ENCODE results near the gene GAS6.
A peak's percentile ranks its signal among the peaks of the same experiment; 100 is the strongest.
"Not testable (repeated sequence)": the region's sequence is repeated elsewhere in the genome, so short reads cannot be mapped to it uniquely, and the experiment has no call there.

The GAS6 gene

DNA sequence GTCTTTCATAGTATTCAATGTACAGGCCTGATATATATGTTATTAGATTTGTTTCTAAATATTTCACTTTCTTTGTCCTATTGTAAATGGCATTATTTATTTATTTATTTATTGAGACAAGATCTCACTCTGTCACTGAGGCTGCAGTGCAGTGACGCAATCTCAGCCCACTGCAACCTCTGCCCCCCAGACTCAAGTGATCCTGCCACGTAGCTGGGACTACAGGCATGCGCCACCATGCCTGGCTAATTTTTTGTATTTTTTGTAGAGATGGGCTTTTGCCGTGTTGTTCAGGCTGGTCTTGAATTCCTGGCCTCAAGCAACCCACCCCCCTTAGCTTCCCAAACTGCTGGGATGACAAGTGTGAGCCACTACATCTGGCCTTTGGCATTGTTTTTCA, 5.4 kb upstream of the GAS6 start:
- peaks cover 59% of the 10 kb centered on the region for H3K27me3 Mint-ChIP-seq (ENCODE audit: low read depth, poor library complexity)
- DNase-seq, result no peak
- H3K4me3 Mint-ChIP-seq, result no peak overlapping the region
- H3K36me3 Mint-ChIP-seq (ENCODE audit: low read depth), result no peaks in the 10 kb centered on the region
- H3K9me3 Mint-ChIP-seq, result peaks cover 20% of the 10 kb centered on the region
- TF ChIP-seq, protein P1, sequence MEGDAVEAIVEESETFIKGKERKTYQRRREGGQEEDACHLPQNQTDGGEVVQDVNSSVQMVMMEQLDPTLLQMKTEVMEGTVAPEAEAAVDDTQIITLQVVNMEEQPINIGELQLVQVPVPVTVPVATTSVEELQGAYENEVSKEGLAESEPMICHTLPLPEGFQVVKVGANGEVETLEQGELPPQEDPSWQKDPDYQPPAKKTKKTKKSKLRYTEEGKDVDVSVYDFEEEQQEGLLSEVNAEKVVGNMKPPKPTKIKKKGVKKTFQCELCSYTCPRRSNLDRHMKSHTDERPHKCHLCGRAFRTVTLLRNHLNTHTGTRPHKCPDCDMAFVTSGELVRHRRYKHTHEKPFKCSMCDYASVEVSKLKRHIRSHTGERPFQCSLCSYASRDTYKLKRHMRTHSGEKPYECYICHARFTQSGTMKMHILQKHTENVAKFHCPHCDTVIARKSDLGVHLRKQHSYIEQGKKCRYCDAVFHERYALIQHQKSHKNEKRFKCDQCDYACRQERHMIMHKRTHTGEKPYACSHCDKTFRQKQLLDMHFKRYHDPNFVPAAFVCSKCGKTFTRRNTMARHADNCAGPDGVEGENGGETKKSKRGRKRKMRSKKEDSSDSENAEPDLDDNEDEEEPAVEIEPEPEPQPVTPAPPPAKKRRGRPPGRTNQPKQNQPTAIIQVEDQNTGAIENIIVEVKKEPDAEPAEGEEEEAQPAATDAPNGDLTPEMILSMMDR (IDR thresholded peaks at IDR 0.05), result no peak
- H3K27ac Mint-ChIP-seq, result no peak overlapping the region
- peaks cover 5% of the 10 kb centered on the region for H3K4me1 Mint-ChIP-seq

GRCh38 chr13:113867913-113868312, 4.0 kb upstream of the GAS6 start:
- H3K36me3 Mint-ChIP-seq (ENCODE audit: low read depth); DNase-seq; H3K4me3 Mint-ChIP-seq; H3K27ac Mint-ChIP-seq; H3K4me1 Mint-ChIP-seq: not testable (repeated sequence)
- H3K27me3 Mint-ChIP-seq (ENCODE audit: low read depth, poor library complexity), result peaks cover 60% of the 10 kb centered on the region
- H3K9me3 Mint-ChIP-seq, result peaks cover 20% of the 10 kb centered on the region

- Mint-ChIP-seq H3K9me3 (peaks cover 20% of the 10 kb centered on the region), H3K4me1 (peaks cover 30% of the 10 kb centered on the region), H3K27ac (no peak overlapping the region), H3K36me3 (ENCODE audit: low read depth) (no peaks in the 10 kb centered on the region), H3K4me3 (peak overlapping the region; percentile 62), H3K27me3 (ENCODE audit: low read depth, poor library complexity) (peaks cover 75% of the 10 kb centered on the region)
- TF ChIP-seq, protein P1 (IDR thresholded peaks at IDR 0.05), result no peak
- no peak for DNase-seq
These were observed 1.6 kb upstream of the GAS6 start for GRCh38 chr13:113865427-113865826.

GRCh38 chr13:113864273-113864890, 506 bp upstream of the GAS6 start:
- DNase-seq, result no peak
- TF ChIP-seq, protein P1 (IDR thresholded peaks at IDR 0.05), result no peak

GRCh38 chr13:113862931-113863523, 849 bp downstream of the GAS6 start:
- no peaks in the 10 kb centered on the region for H3K36me3 Mint-ChIP-seq (ENCODE audit: low read depth)
- peak; percentile 53 for DNase-seq
- H3K4me3 Mint-ChIP-seq, result peak overlapping the region; percentile 71
- H3K4me1 Mint-ChIP-seq, result peaks cover 44% of the 10 kb centered on the region
- peaks cover 76% of the 10 kb centered on the region for H3K27me3 Mint-ChIP-seq (ENCODE audit: low read depth, poor library complexity)
- H3K27ac Mint-ChIP-seq, result no peak overlapping the region
- H3K9me3 Mint-ChIP-seq, result peaks cover 18% of the 10 kb centered on the region
- TF ChIP-seq, protein P1 (IDR thresholded peaks at IDR 0.05), result no peak

More at GRCh38 chr13:113864273-113864890, 506 bp upstream of the GAS6 start:
- Mint-ChIP-seq H3K36me3 (ENCODE audit: low read depth) (no peaks in the 10 kb centered on the region), H3K4me3 (peak overlapping the region; percentile 83), H3K4me1 (peaks cover 40% of the 10 kb centered on the region), H3K27ac (no peak overlapping the region), H3K9me3 (peaks cover 20% of the 10 kb centered on the region), H3K27me3 (ENCODE audit: low read depth, poor library complexity) (peaks cover 82% of the 10 kb centered on the region)

GRCh38 chr13:113862191-113862930, 1.5 kb downstream of the GAS6 start:
- Mint-ChIP-seq H3K4me1 (peaks cover 44% of the 10 kb centered on the region), H3K27me3 (ENCODE audit: low read depth, poor library complexity) (peaks cover 72% of the 10 kb centered on the region), H3K4me3 (peak overlapping the region; percentile 74)

More at GRCh38 chr13:113862191-113862930, 1.5 kb downstream of the GAS6 start:
- DNase-seq, result no peak
- TF ChIP-seq, protein P1 (IDR thresholded peaks at IDR 0.05), result no peak
- H3K36me3 Mint-ChIP-seq (ENCODE audit: low read depth), result no peaks in the 10 kb centered on the region
- no peak overlapping the region for H3K27ac Mint-ChIP-seq
- peaks cover 15% of the 10 kb centered on the region for H3K9me3 Mint-ChIP-seq
